Glutamatergic neuron (in vitro differentiated cells): ENCODE data around the gene ECSIT. TPM values are rescaled to one million over a fixed set of nuclear protein-coding genes. Genes with fewer than 3 reads are reported as not detected.
"Not testable (repeated sequence)": the region's sequence is repeated elsewhere in the genome, so short reads cannot be mapped to it uniquely, and the experiment has no call there.

Experiments
- DNase-seq: peaks from one replicate; pipeline ENCODE4 v3.0.0; 2022
- H3K27ac Mint-ChIP-seq: one replicate; pipeline ENCODE4 v1.8.0; 2020; ENCODE audit warnings: mild to moderate bottlenecking, mixed read lengths, inconsistent platforms; ENCODE audit not compliant: unreplicated experiment
- H3K27me3 Mint-ChIP-seq: one replicate; pipeline ENCODE4 v1.8.0; 2020; ENCODE audit warnings: mild to moderate bottlenecking, moderate library complexity, mixed read lengths, inconsistent platforms; ENCODE audit not compliant: unreplicated experiment
- H3K36me3 Mint-ChIP-seq: one replicate; pipeline ENCODE4 v1.8.0; 2020; ENCODE audit warnings: mild to moderate bottlenecking, mixed read lengths, inconsistent platforms; ENCODE audit not compliant: unreplicated experiment
- H3K4me1 Mint-ChIP-seq: one replicate; pipeline ENCODE4 v1.8.0; 2020; ENCODE audit warnings: mild to moderate bottlenecking, low read depth, mixed read lengths, inconsistent platforms; ENCODE audit not compliant: unreplicated experiment
- H3K4me3 Mint-ChIP-seq: one replicate; pipeline ENCODE4 v1.8.0; 2020; ENCODE audit warnings: mild to moderate bottlenecking, mixed read lengths, inconsistent platforms; ENCODE audit not compliant: unreplicated experiment
- H3K9me3 Mint-ChIP-seq: one replicate; pipeline ENCODE4 v1.8.0; 2020; ENCODE audit warnings: mild to moderate bottlenecking, moderate library complexity, mixed read lengths, inconsistent platforms; ENCODE audit not compliant: unreplicated experiment
- CTCF ChIP-seq: fragments of 200-600 bp; sonication (generic); IDR thresholded peaks from one replicate; pipeline ENCODE4 v1.5.0; 2021; ENCODE audit not compliant: partially characterized antibody, unreplicated experiment
- total RNA-seq: library from RNA; stranded (reverse); fragmentation: NEBNext Ultra II Directional; extraction: Animal tissue kit (Norgen Biotek cat#: 25700); gene quantifications from one replicate; pipeline ENCODE4 v1.2.1, GENCODE V29; 2021; ENCODE audit not compliant: unreplicated experiment

Gene ECSIT
- total RNA-seq, 1 donor from 2014 or later: 43.2 TPM

GRCh38 chr19:11461453-11461852 is 67.5 kb downstream of the ECSIT start:
- no peak for TF ChIP-seq CTCF
- H3K4me3 Mint-ChIP-seq: no peak overlapping the region
- peaks cover 28% of the 10 kb centered on the region for H3K9me3 Mint-ChIP-seq
- peaks cover 23% of the 10 kb centered on the region for H3K4me1 Mint-ChIP-seq
- H3K36me3 Mint-ChIP-seq: no peaks in the 10 kb centered on the region
- peaks cover 16% of the 10 kb centered on the region for H3K27me3 Mint-ChIP-seq
- no peak for DNase-seq
- peak overlapping the region; percentile 66 for H3K27ac Mint-ChIP-seq

- H3K36me3 Mint-ChIP-seq: no peaks in the 10 kb centered on the region
- H3K27ac Mint-ChIP-seq: peak overlapping the region; percentile 60
- peaks cover 29% of the 10 kb centered on the region for H3K9me3 Mint-ChIP-seq
- TF ChIP-seq CTCF: peak; percentile 38
- peaks cover 18% of the 10 kb centered on the region for H3K4me1 Mint-ChIP-seq
- no peak for DNase-seq
- peaks cover 17% of the 10 kb centered on the region for H3K27me3 Mint-ChIP-seq
- no peak overlapping the region for H3K4me3 Mint-ChIP-seq
Measured at GRCh38 chr19:11460207-11460606, 68.7 kb downstream of the ECSIT start.

GRCh38 chr19:11458912-11459311 is 70.0 kb downstream of the ECSIT start:
- not testable (repeated sequence) for DNase-seq, H3K36me3 Mint-ChIP-seq, H3K27ac Mint-ChIP-seq, H3K4me3 Mint-ChIP-seq
- H3K9me3 Mint-ChIP-seq: peaks cover 32% of the 10 kb centered on the region
- H3K4me1 Mint-ChIP-seq: peaks cover 22% of the 10 kb centered on the region
- H3K27me3 Mint-ChIP-seq: peaks cover 20% of the 10 kb centered on the region

GRCh38 chr19:11458236-11458900 is 70.6 kb downstream of the ECSIT start:
- peaks cover 23% of the 10 kb centered on the region for H3K4me1 Mint-ChIP-seq
- no peak for DNase-seq
- peak overlapping the region; percentile 30 for H3K4me3 Mint-ChIP-seq
- H3K27ac Mint-ChIP-seq: peak overlapping the region; percentile 12
- peaks cover 32% of the 10 kb centered on the region for H3K9me3 Mint-ChIP-seq
- peaks cover 21% of the 10 kb centered on the region for H3K27me3 Mint-ChIP-seq
- H3K36me3 Mint-ChIP-seq: peaks cover 2% of the 10 kb centered on the region
- no peak for TF ChIP-seq CTCF

GRCh38 chr19:11457831-11458230 is 71.1 kb downstream of the ECSIT start:
- Mint-ChIP-seq H3K27ac (no peak overlapping the region), H3K4me3 (peak overlapping the region; percentile 30), H3K27me3 (peaks cover 20% of the 10 kb centered on the region), H3K36me3 (peaks cover 4% of the 10 kb centered on the region), H3K9me3 (peaks cover 30% of the 10 kb centered on the region), H3K4me1 (peaks cover 21% of the 10 kb centered on the region)
- no peak for TF ChIP-seq CTCF
- DNase-seq: no peak
